Gastrocnemius medialis (tissue), 4 donors: ENCODE data around the gene CERT1.

Experiments
- POLR2A ChIP-seq, 2 donors: fragments of 450-650 bp; IDR thresholded peaks; one replicate each; pipeline ENCODE4 v1.6.1; 2017; ENCODE audit warnings: antibody characterized with exemption in 2 of 2, mild to moderate bottlenecking in 2 of 2, moderate library complexity in 2 of 2
- TF ChIP-seq, protein P1 (sequence below), 5 experiments: fragments of 450-650 bp in 3 of 5; fragments of 200-600 bp in 2 of 5; sonication (generic) in 2 of 5; IDR thresholded peaks in 4 of 5; conservative IDR thresholded peaks in 1 of 5; 1 replicate in 4 of 5; 2 replicates in 1 of 5; pipeline ENCODE4 v1.5.1; 2016 to 2019; ENCODE audit warnings: antibody characterized with exemption in 5 of 5, mild to moderate bottlenecking in 3 of 5, moderate library complexity in 3 of 5

DNA sequence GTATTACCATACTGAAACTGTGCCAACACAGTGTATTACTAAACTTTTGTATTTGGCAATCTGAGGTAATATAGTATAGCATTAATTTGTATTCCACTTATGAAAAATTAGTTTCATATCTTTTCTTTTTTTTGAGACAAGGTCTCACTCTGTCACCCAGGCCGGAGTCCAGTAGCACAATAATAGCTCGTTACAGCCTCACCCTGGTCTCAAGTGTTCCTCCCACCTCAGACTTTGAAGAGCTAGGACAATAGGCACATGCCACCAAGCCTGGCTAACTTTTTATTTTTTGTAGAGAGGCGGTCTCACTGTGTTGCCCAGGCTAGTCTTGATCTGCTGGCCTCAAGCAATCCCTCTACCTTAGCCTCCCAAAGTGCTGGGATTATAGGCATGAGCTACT, 36.4 kb upstream of the CERT1 start:
- TF ChIP-seq POLR2A (IDR thresholded peaks at IDR 0.05), result no peak
- TF ChIP-seq, protein P1, sequence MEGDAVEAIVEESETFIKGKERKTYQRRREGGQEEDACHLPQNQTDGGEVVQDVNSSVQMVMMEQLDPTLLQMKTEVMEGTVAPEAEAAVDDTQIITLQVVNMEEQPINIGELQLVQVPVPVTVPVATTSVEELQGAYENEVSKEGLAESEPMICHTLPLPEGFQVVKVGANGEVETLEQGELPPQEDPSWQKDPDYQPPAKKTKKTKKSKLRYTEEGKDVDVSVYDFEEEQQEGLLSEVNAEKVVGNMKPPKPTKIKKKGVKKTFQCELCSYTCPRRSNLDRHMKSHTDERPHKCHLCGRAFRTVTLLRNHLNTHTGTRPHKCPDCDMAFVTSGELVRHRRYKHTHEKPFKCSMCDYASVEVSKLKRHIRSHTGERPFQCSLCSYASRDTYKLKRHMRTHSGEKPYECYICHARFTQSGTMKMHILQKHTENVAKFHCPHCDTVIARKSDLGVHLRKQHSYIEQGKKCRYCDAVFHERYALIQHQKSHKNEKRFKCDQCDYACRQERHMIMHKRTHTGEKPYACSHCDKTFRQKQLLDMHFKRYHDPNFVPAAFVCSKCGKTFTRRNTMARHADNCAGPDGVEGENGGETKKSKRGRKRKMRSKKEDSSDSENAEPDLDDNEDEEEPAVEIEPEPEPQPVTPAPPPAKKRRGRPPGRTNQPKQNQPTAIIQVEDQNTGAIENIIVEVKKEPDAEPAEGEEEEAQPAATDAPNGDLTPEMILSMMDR (IDR thresholded peaks at IDR 0.05 in 4 of 5, conservative IDR thresholded peaks at IDR 0.05 in 1 of 5), result no peak
